HG03520 (cell line): Measurements from ENCODE around the gene PRLR.

Experiments used
- ATAC-seq: cut with Tn5 transposase; IDR thresholded peaks from one replicate; pipeline ENCODE4 v1.9.1; 2021; ENCODE audit warnings: mild to moderate bottlenecking, moderate library complexity; ENCODE audit not compliant: unreplicated experiment

The PRLR gene

GRCh38 chr5:35162848-35163709 is 67.2 kb downstream of the PRLR start:
- ATAC-seq = no peak

GRCh38 chr5:35161652-35162273 is 68.5 kb downstream of the PRLR start:
- no peak for ATAC-seq

DNA sequence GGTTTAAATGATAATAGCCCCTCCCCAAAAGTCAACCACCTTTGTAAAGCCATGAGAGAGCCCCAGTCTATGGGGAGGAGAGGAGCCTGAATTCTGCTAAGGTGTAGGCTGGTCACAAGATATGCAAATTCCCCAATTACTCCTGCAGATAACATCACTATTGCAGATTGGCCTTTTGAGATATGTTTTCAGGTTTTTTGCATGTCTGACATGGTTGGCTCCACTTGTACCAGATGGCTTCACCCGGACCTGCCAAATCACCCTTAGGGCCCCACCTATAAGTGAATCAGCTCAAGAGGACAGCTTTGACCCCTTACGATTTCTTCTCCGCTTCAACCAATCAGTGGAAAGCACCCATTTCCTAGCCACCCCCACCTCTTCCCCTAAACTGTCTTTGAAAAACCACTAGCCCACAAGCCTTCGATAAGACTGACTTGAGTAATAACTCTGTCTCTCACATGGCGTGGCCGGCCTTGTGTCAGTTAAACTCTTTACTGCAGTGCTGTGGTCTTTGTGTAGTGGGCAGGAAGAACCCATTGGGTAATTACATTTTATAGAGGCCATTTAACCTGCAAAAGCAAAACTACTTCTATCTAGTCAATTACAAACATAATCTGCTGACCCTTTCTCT is 69.7 kb downstream of the PRLR start:
- ATAC-seq = no peak

DNA sequence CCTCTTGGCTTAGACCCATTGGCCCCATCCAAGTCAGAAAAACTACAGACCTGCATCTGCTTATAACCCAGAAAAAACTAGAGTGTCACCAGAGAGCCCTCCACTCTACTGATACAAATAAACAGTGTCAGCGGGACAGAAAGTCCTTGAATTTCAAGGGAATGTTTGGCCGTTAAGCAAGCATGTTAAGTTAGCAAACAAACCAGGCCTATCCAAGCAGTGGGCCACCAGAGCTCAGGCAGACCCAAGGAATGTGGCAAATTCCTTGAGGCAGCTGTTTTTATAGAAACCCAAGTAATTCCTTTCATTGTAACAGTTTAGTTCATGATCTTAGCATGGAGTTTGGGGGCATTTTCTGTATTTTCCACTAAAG is 70.9 kb downstream of the PRLR start:
- no peak for ATAC-seq

DNA sequence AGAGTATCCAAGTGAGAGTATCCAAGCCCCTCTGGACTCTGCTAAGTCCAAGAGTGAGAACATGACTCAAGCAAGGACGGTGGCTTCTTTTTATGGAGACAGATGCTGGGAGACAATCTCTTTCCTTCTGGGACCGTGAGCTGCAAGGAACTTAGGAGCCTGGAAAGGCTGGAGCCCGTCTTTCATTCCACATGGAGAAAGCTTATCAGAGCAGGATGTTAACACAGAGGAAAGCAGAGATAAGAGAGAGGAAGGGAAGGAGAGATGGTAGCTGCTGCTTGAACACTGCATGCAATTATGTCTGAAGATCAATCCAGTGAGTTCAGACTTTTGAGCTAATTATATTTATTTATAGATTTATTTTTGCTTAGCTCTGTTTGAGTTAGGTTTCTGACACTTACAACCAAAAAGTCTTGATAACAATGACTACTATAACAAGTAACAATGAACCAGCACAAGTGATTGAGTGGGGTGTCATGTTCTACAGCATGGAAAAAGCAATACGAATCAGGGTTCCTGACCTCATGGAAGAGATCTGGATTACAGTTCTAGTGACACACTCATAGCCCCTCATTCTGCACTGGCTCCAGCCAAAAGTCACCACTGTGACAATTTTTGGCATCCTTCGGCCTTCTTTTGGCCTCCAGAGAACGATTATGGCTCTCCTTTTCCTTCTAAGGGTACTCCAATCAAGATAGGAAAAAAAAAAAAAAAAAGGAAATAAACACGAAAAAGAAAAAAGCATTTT is 71.5 kb downstream of the PRLR start:
- no peak for ATAC-seq

GRCh38 chr5:35158204-35158603 is 72.1 kb downstream of the PRLR start:
- no peak for ATAC-seq

DNA sequence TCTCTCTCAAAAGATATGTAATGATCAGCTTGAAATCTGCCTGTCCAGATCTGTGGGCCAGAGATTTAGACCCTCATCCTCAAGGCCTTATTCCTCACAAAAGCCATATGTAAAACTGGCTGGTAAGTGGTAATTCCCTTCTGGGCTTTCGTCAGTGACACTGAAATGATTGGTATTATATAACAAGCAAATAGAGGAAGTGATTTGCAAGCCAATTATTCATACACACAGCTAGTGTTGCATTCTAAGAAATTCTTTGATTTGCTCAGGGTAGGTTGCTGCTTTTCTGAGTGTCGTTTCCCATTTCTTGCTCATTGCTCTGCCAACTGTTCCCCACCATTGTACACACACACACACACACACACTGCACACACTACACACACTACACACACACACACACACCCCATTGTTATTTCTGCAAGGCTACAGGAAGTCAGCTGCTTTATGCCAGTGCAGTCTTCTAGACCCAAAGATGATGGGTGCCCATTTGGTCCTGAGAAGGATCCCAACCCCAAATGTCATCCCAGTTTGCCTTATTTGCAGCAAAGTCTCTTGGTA is 76.8 kb downstream of the PRLR start:
- no peak for ATAC-seq

GRCh38 chr5:35152733-35153132 is 77.6 kb downstream of the PRLR start:
- no peak for ATAC-seq

DNA sequence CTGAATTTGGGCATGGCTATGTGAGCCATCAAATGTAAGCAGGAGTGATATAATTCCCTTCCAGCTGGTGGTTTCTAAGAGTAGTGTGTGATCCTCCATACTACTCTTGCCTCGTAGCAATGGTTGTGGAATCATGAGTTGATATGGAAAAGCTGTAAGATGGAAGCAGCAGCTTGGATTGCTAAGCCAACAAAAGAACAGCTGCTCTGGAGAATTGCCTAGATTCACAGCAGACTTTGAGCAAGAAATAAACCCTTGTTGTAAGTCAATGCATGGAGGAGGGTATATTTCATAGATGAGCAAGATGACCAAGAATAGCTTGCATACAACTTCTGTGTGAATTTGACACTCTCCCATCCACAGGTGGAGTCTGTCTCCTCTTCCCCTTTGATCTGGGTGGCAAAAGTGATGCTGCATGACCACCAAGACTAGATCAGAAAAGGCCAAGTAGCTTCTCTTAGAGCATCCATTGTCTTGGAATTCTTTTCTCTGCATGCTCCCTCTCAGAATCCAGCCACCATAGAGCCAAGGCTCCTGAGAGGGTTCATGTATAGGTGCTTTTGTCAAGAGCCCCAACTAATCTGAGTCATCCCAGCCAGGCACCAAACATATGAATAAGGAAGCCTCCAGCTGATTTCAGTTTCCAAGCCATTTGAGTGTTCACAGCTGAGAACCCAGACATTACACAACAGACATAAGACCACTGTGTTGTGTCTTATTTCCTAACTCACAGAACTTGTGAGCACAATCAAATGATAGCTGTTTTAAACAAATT is 79.0 kb downstream of the PRLR start:
- ATAC-seq = no peak

- no peak for ATAC-seq
Measured at GRCh38 chr5:35149041-35149440, 81.2 kb downstream of the PRLR start.

DNA sequence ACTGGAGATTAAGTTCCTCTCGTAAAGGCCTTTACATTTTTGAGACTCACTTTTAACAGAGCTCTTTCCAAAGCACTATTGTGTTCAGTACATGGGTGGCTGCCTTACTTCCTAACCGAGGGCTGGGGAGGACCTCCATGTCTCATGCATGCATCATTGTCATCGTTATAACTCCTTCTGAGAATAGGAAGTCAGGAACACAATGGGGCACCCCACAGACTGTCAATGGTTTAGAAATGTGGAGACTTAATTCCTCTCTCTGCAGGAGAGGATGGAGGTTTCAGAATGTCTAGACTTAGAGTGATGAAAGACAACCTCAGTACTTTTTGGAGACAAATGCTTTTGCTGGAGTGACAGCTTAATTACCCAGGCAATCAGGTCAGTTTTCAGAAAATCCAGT is 83.9 kb downstream of the PRLR start:
- ATAC-seq = no peak

GRCh38 chr5:35145691-35146317 is 84.5 kb downstream of the PRLR start:
- ATAC-seq = no peak

DNA sequence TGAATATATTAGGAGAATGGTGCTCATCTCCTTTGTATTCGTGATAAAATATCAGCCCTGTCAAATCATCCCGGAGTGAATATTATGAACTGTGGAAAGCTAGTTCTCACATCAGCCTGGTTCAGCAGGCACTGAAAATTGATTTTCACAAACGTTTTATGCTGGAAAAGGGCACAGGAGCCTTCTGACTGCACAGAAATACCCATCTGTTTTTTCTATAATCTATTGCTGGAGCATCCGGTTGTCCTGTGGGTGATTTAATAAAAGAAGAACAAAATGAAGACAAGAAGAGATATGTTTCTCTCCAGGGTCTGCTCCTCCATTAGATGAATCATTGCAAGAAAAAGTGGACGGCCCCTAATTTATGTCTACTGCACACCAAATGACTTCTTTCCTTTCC is 85.3 kb downstream of the PRLR start:
- ATAC-seq = no peak

DNA sequence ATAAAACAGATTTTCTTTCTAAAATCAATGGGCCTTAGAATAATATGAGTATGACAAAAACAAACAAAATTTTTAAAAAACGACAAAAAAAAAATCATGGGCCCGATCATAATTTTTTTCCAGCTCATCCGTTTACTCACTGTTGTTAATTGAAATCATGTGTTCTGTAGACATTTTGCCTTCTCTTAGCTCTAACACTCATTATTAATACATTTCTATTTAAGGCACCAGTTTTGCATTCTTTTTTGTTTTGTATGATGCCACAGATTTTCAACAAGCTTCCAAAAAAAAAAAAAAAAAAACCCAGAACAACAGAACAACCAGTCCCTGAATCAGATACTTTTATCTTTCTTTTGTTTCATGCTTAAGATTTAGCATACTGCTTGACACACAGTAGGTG is 86.4 kb downstream of the PRLR start:
- ATAC-seq = no peak

GRCh38 chr5:35141739-35142138 is 88.5 kb downstream of the PRLR start:
- no peak for ATAC-seq

DNA sequence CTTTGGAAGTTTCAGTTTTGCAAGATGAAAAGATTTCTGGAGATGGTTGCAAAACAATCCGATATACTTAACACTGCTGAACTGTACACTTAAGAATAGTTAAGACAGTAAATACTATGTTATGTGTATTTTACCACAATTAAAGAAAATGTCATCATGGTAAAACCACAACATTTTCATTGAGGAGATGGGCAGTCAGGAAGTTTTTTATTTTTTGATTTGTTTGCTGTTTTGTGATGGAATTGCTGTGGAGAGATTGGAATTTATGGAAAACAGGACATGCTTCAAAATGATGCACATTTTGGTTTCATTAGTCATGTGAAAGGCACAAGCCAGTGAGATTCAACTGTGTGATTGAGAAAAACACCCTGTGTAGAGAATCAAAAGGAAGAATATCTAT is 92.1 kb downstream of the PRLR start:
- ATAC-seq = no peak

GRCh38 chr5:35136386-35136785 is 93.9 kb downstream of the PRLR start:
- ATAC-seq = no peak

DNA sequence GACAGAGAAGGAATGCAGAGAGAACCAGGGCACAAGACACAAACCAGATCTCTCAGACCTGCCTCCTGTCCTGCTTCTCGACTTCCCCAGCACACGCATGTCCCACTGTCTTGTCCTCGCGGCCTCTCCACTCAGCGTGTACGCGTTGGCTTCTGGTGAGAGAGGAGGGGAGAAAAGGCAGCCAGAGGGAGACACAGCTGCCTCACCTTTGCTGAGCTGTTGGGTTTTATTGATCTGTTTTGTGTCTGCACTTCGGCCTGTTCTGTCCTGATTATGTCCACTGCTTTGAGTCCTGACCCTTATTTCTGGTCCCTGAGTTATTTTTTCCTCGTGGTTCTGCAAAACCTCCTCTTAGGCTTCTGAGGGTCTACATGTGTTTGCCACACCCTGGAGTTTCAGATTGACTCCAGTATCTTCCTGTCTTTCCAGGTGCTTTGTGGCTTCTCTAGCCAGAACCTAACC is 95.0 kb downstream of the PRLR start:
- no peak for ATAC-seq

- no peak for ATAC-seq
Measured at GRCh38 chr5:35134278-35135030, 95.8 kb downstream of the PRLR start.
